PFSK-1 (cell line): ENCODE data around the gene KCNK3.

ENCODE experiments used
- FOXP2 ChIP-seq: optimal IDR thresholded peaks from 2 replicates; pipeline ENCODE3; 2011; ENCODE audit warnings: borderline replicate concordance, control low read depth, inconsistent platforms; ENCODE audit not compliant: insufficient read depth; ENCODE audit errors: extremely low read length, extremely low read depth
- TAF1 ChIP-seq: IDR thresholded peaks from 2 replicates; pipeline ENCODE4 v1.6.1; 2012; ENCODE audit warnings: low read length, control low read depth, borderline replicate concordance; ENCODE audit not compliant: insufficient read depth

DNA sequence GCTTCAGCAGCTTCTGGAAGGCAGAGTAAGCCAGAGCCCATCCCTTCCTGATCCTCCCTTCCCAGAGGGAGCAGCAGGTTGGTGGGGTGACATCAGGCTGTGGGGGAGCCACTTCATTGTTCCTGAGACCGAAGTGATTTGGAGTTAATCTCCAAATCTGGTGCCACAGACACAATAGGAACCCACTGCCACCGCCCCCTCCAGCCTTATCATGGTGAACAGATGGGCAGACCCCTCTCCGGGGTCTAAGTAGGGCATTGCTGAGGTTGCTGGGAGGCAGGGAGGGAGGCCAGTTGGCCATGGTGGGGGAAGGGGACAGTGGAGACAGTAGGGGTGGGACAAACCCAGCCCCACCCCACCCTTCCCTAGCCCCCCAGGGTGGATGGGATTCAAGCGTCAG lies 46.0 kb downstream of the KCNK3 start:
- TF ChIP-seq TAF1 (no peak), FOXP2 (no peak)
